Measurements from ENCODE around the gene DNASE1L2.

- no peak for TF ChIP-seq POLR2AphosphoS5 (IDR thresholded peaks at IDR 0.05; ENCODE audit: low read depth, low read length)
- TF ChIP-seq POLR2A (IDR thresholded peaks at IDR 0.05; ENCODE audit: low read depth, low read length), result no peak
These were observed 35.7 kb downstream of the DNASE1L2 start for GRCh38 chr16:2271848-2272461.
